Putamen (tissue), 1 donor: ENCODE results near the gene RAB15.

Experiments used
- DNase-seq: peaks from one replicate; pipeline ENCODE4 v3.0.0-alpha.2; 2016; ENCODE audit warnings: low spot score

The RAB15 gene

DNA sequence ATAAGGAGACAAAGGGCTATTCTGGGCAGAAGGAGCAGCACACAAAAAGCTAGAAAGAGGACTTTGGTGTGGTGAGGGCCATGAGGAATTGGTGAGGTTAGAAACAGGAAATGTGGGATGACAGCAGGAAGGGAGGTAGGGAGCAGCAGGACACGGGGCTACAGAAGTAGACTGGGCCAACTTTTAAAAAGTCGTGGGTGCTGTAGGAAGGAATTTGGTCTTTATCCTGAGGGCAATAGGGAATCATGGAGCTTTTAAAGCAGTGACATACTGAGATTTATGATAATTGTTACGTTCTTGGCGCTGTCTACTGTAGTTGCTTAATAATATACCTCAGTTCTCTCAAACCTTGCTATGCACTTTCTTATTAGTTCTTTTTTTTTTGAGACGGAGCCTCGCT is 66.1 kb downstream of the RAB15 start:
- no peak for DNase-seq

DNA sequence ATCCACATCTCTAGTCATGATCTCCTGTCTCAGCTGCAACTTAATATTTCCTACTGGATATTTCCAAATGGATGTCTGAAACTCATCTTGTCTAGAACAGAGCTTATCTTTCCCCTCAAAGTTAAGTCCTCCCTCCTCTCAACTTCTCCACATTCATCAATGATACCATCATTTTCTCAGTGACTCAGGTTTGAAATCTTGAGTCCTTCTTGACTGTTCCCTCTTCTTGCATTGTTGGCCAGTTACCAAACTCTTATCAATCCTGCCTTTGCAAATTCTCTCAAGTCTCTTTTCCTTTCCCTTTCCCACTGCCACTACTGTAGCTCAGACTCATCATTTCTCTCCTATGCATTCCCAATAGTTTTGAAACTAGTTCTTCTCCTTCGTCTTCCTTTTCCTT is 72.2 kb downstream of the RAB15 start:
- no peak for DNase-seq
